Adrenal gland (tissue), 12 donors: Measurements from ENCODE around the gene TNFRSF4. TPM values are rescaled to one million over a fixed set of nuclear protein-coding genes. Genes with fewer than 3 reads are reported as not detected.

Source experiments
- DNase-seq, 7 donors: peaks; one replicate each; pipeline ENCODE4 v3.0.0-alpha.2; 2019 to 2020
- H3K27ac ChIP-seq, 5 donors: fragments of 200-600 bp; sonication (generic) in 4 of 5; 1 replicate in 3 of 5; 2 replicates in 2 of 5; pipeline versions ENCODE4 v1.5.1 to v1.8.0; 2016 to 2020; ENCODE audit warnings: mild to moderate bottlenecking in 1 of 5
- H3K27me3 ChIP-seq: fragments of 200-600 bp; 2 replicates; pipeline ENCODE4 v1.8.0; 2021
- H3K36me3 ChIP-seq, 2 donors: fragments of 200-600 bp; replicated peaks in 1 of 2; 1 replicate in 1 of 2; 2 replicates in 1 of 2; pipeline versions ENCODE4 v1.5.1 to v1.8.0; 2018 to 2022
- H3K4me1 ChIP-seq, 2 donors: fragments of 200-600 bp; replicated peaks in 1 of 2; 1 replicate in 1 of 2; 2 replicates in 1 of 2; pipeline versions ENCODE4 v1.5.1 to v1.8.0; 2018 to 2021
- H3K4me3 ChIP-seq, 4 donors: fragments of 200-600 bp; sonication (generic) in 3 of 4; one replicate each; pipeline ENCODE4 v1.5.1; 2016 to 2018
- H3K9me3 ChIP-seq, 3 donors: fragments of 200-600 bp; sonication (generic) in 1 of 3; replicated peaks in 1 of 3; 1 replicate in 2 of 3; 2 replicates in 1 of 3; pipeline versions ENCODE4 v1.5.1 to v1.8.0; 2016 to 2021
- POLR2A ChIP-seq, 2 donors: fragments of 450-650 bp; IDR thresholded peaks; one replicate each; pipeline ENCODE4 v1.6.1; 2017; ENCODE audit warnings: antibody characterized with exemption in 2 of 2, mild to moderate bottlenecking in 2 of 2, moderate library complexity in 1 of 2
- WGBS, 4 donors: extraction: QIAGEN DNeasy Blood & Tissue Kit in 2 of 4; methylation state at CpG; one replicate each; pipeline versions ENCODE4 v1.1.5 to v1.1.7; 2013 to 2017; 5-methylcytosine and 5-hydroxymethylcytosine counted together
- intact Hi-C, 2 donors: fragments of 100-400 bp; cut with DNase I; formaldehyde crosslinking; loops; one replicate each; pipeline versions ENCODE4 v1.14.1 to v1.15.0; 2022 to 2023
- polyA plus RNA-seq, 3 donors: library from polyadenylated mRNA; stranded (reverse); fragments of 200-250 nt in 2 of 3; fragments of 350-450 nt in 1 of 3; fragmentation: Illumina TruSeq in 1 of 3; extraction: RNeasy Lipid Tissue Mini Kit (QIAGEN cat#74804) in 1 of 3; gene quantifications; one replicate each; pipeline ENCODE4 v1.2.3, GENCODE V29; 2013 to 2014
- total RNA-seq, 9 donors: library from RNA; depleted of rRNA in 4 of 9; stranded (reverse); fragments of >200 nt in 4 of 9; fragments of 120-200 nt in 1 of 9; fragmentation: NEBNext Ultra II Directional in 1 of 9; extraction: Animal tissue kit (Norgen Biotek cat#: 25700) in 1 of 9; gene quantifications; one replicate each; pipeline versions ENCODE4 v1.1.0 to v1.2.4, GENCODE V29; 2013 to 2023
- TF ChIP-seq, protein P1 (sequence below), 6 experiments: fragments of 450-650 bp in 4 of 6; fragments of 200-600 bp in 2 of 6; sonication (generic) in 1 of 6; IDR thresholded peaks; 1 replicate in 5 of 6; 2 replicates in 1 of 6; pipeline versions ENCODE4 v1.5.1 to v1.8.0; 2016 to 2021; ENCODE audit warnings: antibody characterized with exemption in 6 of 6, mild to moderate bottlenecking in 2 of 6, moderate library complexity in 1 of 6
- donor health status: healthy with polysubstance abuse.
- donor health status: Bipolar disorder and iron deficiency.
- donor health status: DM: yes; HTN: yes; CAD: no.
- donor health status: DM: no; HTN: no; CAD: no.
- donor health status: DM: no; HTN: no; CAD: no.
- donor health status: DM: yes; HTN: yes; CAD: no.

TNFRSF4 gene
- total and polyA plus RNA-seq, 12 donors, result 0.32 to 6.9 (median 1.1) TPM; not detected in 2

DNA sequence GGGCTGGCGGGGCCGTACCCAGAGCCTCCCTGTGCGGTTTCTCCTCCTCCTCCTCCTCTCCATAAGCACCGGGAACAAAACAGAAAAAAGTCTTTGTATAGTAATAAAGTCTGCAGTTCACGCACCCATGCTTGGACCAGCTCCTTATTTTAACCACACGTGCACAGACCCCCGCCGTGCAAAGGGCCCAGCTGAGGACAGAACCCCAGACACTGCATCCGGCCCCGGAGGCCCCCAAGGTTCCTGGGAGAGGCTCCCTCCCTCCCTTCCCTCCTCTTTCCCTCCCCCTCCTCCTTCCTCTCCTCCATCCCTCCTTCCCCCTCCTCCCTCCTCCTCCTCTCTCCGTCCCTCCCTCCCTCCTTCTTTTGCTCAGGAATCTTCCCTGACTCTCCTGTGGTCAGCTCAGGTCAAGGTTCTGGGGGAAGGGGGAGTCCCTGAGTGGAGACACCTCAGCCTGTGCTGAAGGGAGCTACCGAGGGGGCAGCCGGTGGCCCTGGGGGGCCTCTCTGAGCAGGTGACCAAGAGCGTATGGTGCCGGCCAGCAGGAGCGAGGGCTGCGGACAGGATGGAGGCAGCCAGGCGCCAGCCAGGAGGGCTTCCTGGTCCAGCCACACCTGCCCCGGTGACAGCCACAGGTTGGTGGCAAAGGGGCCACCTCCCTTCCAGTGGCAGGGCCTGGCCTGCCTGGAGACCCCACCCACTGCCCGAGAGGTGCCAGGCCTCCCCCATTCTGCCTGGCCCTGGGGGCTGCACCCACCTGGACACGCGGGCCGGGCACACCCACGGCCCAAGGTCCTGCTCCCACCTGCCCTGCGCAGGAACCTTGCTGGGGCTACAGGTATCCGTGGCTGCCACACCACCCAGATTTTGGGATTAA lies 43.5 kb downstream of the TNFRSF4 start:
- 27 to 52% (median 42%) methylated on average over 11 to 26 of the region's 26 CpGs for WGBS, 4 donors
- no peak overlapping the region for H3K4me3 ChIP-seq
- H3K27me3 ChIP-seq, result peaks cover 50% of the 10 kb centered on the region
- intact Hi-C loops, result no loop called here
- no peak for TF ChIP-seq POLR2A (IDR thresholded peaks at IDR 0.05)
- TF ChIP-seq, protein P1, sequence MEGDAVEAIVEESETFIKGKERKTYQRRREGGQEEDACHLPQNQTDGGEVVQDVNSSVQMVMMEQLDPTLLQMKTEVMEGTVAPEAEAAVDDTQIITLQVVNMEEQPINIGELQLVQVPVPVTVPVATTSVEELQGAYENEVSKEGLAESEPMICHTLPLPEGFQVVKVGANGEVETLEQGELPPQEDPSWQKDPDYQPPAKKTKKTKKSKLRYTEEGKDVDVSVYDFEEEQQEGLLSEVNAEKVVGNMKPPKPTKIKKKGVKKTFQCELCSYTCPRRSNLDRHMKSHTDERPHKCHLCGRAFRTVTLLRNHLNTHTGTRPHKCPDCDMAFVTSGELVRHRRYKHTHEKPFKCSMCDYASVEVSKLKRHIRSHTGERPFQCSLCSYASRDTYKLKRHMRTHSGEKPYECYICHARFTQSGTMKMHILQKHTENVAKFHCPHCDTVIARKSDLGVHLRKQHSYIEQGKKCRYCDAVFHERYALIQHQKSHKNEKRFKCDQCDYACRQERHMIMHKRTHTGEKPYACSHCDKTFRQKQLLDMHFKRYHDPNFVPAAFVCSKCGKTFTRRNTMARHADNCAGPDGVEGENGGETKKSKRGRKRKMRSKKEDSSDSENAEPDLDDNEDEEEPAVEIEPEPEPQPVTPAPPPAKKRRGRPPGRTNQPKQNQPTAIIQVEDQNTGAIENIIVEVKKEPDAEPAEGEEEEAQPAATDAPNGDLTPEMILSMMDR (IDR thresholded peaks at IDR 0.05), result no peak
- no peaks in the 10 kb centered on the region for H3K36me3 ChIP-seq
- no peaks in the 10 kb centered on the region for H3K9me3 ChIP-seq
- no peak overlapping the region for H3K27ac ChIP-seq
- no peaks in the 10 kb centered on the region for H3K4me1 ChIP-seq
- peak in 1 of 7 donors; percentile 3 for DNase-seq

DNA sequence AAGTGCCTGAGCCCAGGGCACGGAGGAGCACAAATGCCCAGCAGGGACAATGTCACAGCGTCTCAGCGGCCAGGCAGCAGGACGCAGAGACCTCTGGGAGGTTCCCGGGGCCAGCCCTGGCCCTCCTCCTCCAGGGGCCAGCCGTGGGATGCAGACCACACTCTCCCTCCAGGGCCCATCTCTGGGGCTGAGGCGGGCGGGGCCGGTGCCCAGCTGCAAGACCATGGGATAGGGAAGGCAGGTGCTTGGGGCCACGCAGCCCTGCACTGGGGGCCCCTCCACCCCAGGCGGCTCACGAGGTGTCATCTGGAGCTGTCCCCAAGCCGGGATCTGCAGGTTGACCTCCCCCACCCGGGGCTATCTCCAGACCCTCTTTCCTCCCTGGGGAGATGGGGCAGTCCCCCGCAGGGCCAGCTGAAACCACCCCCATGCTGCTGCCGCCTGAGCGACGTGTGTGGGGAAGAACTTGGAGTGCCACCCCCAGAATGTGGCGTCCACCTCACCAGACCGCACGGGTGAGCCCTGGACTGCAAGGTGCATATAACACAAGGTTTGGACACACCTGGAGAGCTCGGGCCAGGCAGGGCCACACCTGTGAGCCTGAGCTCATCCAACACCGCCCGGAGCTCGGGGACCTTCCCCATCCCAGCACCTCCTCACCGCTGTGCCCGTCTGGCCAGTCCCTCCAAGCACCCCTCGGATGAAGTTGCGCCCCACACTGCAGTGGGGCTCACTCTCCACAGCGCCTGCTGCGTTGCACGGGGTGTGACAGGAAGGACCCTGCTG lies 44.3 kb downstream of the TNFRSF4 start:
- H3K4me3 ChIP-seq, result no peak overlapping the region
- WGBS, 4 donors, result 56 to 68% (median 62%) methylated on average over 6 to 32 of the region's 32 CpGs
- intact Hi-C loops, result no loop called here
- TF ChIP-seq, protein P1 (IDR thresholded peaks at IDR 0.05), result no peak
- no peak for TF ChIP-seq POLR2A (IDR thresholded peaks at IDR 0.05)
- H3K9me3 ChIP-seq, result no peaks in the 10 kb centered on the region
- no peaks in the 10 kb centered on the region for H3K4me1 ChIP-seq
- DNase-seq, result peak in 1 of 7 donors; percentile 5
- no peak overlapping the region for H3K27ac ChIP-seq
- H3K27me3 ChIP-seq, result peaks cover 55% of the 10 kb centered on the region
- H3K36me3 ChIP-seq, result no peaks in the 10 kb centered on the region

DNA sequence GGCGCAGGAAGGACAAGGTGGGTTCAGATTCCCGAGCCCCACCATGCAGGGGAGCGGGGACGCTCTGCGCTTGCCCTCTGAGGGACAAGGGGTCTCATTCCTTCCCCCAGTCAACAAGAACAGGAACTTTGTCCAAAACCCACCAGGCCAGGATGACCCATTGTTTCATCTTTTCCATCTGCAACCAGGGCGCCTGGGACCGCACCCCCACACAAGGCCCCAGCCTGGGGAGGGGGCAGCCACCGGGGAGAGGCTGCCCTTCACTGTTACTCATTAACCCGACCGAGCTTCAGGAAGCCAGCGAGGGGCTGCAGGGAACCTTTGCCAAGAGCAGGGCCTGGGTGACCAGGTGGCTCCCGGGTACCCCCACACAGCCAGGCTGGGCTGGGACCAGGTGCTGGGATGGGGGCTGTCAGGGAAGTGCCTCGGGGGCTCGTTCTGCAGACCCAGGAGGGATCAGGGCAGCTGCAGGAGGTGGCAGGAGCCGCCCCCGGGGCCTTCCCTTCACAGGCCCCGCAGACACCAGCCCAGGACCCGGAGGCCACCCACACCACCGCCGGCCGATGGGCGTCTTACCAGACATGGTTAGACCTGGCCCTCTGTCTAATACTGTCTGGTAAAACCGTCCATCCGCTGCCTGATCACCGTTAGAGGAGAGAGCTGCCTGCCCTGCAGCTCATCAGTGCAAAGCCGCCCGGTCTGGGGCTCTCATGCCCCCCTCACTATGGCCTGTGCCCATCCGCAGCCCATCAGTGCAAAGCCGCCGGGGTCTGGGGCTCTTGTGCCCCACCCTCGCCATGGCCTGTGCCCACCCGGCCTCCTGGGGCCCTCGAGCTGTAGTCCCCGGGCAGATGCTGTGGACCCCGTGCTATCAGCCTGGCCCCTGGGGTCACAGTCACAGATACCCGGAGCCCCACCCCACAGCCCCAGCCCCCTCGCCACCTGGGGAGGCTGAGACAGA lies 45.2 kb downstream of the TNFRSF4 start:
- H3K27me3 ChIP-seq, result peaks cover 50% of the 10 kb centered on the region
- no peak overlapping the region for H3K27ac ChIP-seq
- no peak for TF ChIP-seq POLR2A (IDR thresholded peaks at IDR 0.05)
- TF ChIP-seq, protein P1 (IDR thresholded peaks at IDR 0.05), result no peak
- no peaks in the 10 kb centered on the region for H3K36me3 ChIP-seq
- no peak for DNase-seq
- no peaks in the 10 kb centered on the region for H3K9me3 ChIP-seq
- 66 to 76% (median 70%) methylated on average over 10 to 37 of the region's 37 CpGs for WGBS, 4 donors
- no peak overlapping the region for H3K4me3 ChIP-seq
- intact Hi-C loops, result no loop called here
- H3K4me1 ChIP-seq, result no peaks in the 10 kb centered on the region
